GM19035 (cell line): ENCODE results near the gene KPNB1.

Experiments used
- ATAC-seq: cut with Tn5 transposase; IDR thresholded peaks from one replicate; pipeline ENCODE4 v1.9.1; 2021; ENCODE audit not compliant: unreplicated experiment

Gene KPNB1

GRCh38 chr17:47711366-47712099, 61.8 kb downstream of the KPNB1 start:
- no peak for ATAC-seq

GRCh38 chr17:47712330-47713023, 62.8 kb downstream of the KPNB1 start:
- no peak for ATAC-seq

- no peak for ATAC-seq
Measured at GRCh38 chr17:47713980-47714700, 64.4 kb downstream of the KPNB1 start.

- ATAC-seq: no peak
Measured at GRCh38 chr17:47714773-47715396, 65.2 kb downstream of the KPNB1 start.

- ATAC-seq: no peak
Measured at GRCh38 chr17:47715669-47716325, 66.1 kb downstream of the KPNB1 start.

- ATAC-seq: no peak
Measured at GRCh38 chr17:47716375-47716774, 66.7 kb downstream of the KPNB1 start.

GRCh38 chr17:47717261-47717697, 67.6 kb downstream of the KPNB1 start:
- no peak for ATAC-seq

GRCh38 chr17:47717979-47718621, 68.4 kb downstream of the KPNB1 start:
- ATAC-seq: no peak

- no peak for ATAC-seq
Measured at GRCh38 chr17:47718634-47719405, 69.1 kb downstream of the KPNB1 start.

- no peak for ATAC-seq
Measured at GRCh38 chr17:47719411-47720152, 69.9 kb downstream of the KPNB1 start.

GRCh38 chr17:47720196-47720595, 70.5 kb downstream of the KPNB1 start:
- ATAC-seq: no peak

GRCh38 chr17:47720754-47721533, 71.2 kb downstream of the KPNB1 start:
- ATAC-seq: no peak

GRCh38 chr17:47721725-47722124, 72.0 kb downstream of the KPNB1 start:
- no peak for ATAC-seq

- no peak for ATAC-seq
Measured at GRCh38 chr17:47724705-47725104, 75.0 kb downstream of the KPNB1 start.

GRCh38 chr17:47725446-47726111, 75.9 kb downstream of the KPNB1 start:
- no peak for ATAC-seq

GRCh38 chr17:47726796-47727703, 77.3 kb downstream of the KPNB1 start:
- no peak for ATAC-seq

GRCh38 chr17:47727704-47728036, 78.0 kb downstream of the KPNB1 start:
- ATAC-seq: no peak
